WERI-Rb-1 (cell line): ENCODE data around the gene NES.

Source experiments
- DNase-seq: peaks from one replicate; pipeline ENCODE4 v3.0.0-alpha.2; 2020
- H3K27ac ChIP-seq: fragments of 250-450 bp; sonication (Bioruptor Pico); 2 replicates; pipeline ENCODE4 v1.5.1; 2020; ENCODE audit warnings: mild to moderate bottlenecking, moderate library complexity
- H3K27me3 ChIP-seq: fragments of 250-450 bp; sonication (Bioruptor Pico); 2 replicates; pipeline ENCODE4 v1.5.1; 2021; ENCODE audit warnings: mild to moderate bottlenecking, low read depth, moderate library complexity; ENCODE audit not compliant: insufficient read depth, severe bottlenecking
- H3K36me3 ChIP-seq: fragments of 250-450 bp; sonication (Bioruptor Pico); 2 replicates; pipeline ENCODE4 v1.5.1; 2020; ENCODE audit warnings: mild to moderate bottlenecking, moderate library complexity
- H3K4me3 ChIP-seq: 2 replicates; pipeline ENCODE4 v1.5.1; 2011; ENCODE audit warnings: low read depth, mild to moderate bottlenecking, control low read depth, low read length
- H3K9me3 ChIP-seq: fragments of 250-450 bp; sonication (Bioruptor Pico); 2 replicates; pipeline ENCODE4 v1.5.1; 2021; ENCODE audit warnings: mild to moderate bottlenecking, moderate library complexity; ENCODE audit not compliant: severe bottlenecking
- TF ChIP-seq, protein P1 (sequence below): IDR thresholded peaks from 2 replicates; pipeline ENCODE4 v1.5.1; 2011; ENCODE audit warnings: low read depth, mild to moderate bottlenecking, control low read depth, inconsistent platforms, low read length

The NES gene

DNA sequence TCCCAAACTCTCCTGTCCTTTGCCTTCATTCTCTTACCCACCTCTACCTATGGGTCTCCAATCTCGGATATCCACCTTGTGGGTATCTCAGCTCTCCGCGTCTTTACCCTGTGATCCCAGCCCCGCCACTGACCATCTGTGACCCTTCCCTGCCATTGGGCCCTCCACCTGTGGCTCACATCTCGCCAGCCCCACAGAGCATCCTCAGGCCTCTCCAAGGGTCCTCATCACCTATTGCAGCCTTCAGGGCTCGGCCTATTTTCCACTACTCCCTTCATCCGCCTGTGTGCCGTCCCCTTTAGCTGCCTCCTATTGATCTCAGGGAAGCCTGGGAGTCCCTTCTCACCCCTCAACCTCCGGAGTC is 24.2 kb downstream of the NES start:
- H3K27ac ChIP-seq: no peak overlapping the region
- H3K36me3 ChIP-seq: no peaks in the 10 kb centered on the region
- H3K9me3 ChIP-seq: no peaks in the 10 kb centered on the region
- H3K4me3 ChIP-seq: no peak overlapping the region
- DNase-seq: no peak
- TF ChIP-seq, protein P1, sequence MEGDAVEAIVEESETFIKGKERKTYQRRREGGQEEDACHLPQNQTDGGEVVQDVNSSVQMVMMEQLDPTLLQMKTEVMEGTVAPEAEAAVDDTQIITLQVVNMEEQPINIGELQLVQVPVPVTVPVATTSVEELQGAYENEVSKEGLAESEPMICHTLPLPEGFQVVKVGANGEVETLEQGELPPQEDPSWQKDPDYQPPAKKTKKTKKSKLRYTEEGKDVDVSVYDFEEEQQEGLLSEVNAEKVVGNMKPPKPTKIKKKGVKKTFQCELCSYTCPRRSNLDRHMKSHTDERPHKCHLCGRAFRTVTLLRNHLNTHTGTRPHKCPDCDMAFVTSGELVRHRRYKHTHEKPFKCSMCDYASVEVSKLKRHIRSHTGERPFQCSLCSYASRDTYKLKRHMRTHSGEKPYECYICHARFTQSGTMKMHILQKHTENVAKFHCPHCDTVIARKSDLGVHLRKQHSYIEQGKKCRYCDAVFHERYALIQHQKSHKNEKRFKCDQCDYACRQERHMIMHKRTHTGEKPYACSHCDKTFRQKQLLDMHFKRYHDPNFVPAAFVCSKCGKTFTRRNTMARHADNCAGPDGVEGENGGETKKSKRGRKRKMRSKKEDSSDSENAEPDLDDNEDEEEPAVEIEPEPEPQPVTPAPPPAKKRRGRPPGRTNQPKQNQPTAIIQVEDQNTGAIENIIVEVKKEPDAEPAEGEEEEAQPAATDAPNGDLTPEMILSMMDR: no peak
- H3K27me3 ChIP-seq: no peaks in the 10 kb centered on the region

DNA sequence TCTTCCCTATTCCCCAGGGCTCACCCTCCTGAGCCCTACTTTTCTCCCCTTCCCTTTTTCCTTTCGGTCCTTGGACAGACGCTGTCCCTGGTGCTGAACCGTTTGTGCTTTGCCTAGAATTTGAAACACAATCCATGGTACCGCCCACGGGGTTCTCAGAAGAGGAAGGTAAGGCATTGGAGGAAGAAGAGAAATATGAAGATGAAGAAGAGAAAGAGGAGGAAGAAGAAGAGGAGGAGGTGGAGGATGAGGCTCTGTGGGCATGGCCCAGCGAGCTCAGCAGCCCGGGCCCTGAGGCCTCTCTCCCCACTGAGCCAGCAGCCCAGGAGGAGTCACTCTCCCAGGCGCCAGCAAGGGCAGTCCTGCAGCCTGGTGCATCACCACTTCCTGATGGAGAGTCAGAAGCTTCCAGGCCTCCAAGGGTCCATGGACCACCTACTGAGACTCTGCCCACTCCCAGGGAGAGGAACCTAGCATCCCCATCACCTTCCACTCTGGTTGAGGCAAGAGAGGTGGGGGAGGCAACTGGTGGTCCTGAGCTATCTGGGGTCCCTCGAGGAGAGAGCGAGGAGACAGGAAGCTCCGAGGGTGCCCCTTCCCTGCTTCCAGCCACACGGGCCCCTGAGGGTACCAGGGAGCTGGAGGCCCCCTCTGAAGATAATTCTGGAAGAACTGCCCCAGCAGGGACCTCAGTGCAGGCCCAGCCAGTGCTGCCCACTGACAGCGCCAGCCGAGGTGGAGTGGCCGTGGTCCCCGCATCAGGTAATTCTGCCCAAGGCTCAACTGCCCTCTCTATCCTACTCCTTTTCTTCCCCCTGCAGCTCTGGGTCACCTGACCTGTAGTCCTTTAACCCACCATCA is 24.8 kb downstream of the NES start:
- H3K9me3 ChIP-seq: no peaks in the 10 kb centered on the region
- no peak overlapping the region for H3K27ac ChIP-seq
- H3K27me3 ChIP-seq: no peaks in the 10 kb centered on the region
- H3K36me3 ChIP-seq: no peaks in the 10 kb centered on the region
- H3K4me3 ChIP-seq: no peak overlapping the region
- TF ChIP-seq, protein P1: no peak
- no peak for DNase-seq

DNA sequence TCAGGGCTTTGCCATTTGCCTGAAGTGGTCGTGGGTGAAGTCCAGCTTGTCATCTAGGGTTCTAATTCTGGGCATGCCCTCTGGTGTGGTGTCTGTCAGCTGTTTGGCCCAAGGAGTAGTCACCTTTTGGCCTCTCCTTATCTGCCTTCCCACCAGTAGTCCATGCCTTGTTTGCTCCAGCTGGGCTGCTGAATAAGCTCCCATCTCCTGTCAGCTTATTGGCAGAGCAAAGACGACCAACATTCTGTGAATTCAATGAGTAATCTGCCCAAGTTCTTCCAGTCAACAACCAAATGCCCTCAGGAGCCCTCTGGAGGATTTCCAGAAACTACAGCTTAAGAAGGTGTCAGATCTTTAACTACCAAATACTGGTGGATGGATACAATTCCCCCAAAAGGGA is 28.3 kb downstream of the NES start:
- TF ChIP-seq, protein P1: no peak
- Histone ChIP-seq H3K27ac (peak overlapping the region; percentile 51), H3K36me3 (no peaks in the 10 kb centered on the region), H3K4me3 (no peak overlapping the region), H3K27me3 (no peaks in the 10 kb centered on the region), H3K9me3 (no peaks in the 10 kb centered on the region)
- DNase-seq: peak; percentile 81

DNA sequence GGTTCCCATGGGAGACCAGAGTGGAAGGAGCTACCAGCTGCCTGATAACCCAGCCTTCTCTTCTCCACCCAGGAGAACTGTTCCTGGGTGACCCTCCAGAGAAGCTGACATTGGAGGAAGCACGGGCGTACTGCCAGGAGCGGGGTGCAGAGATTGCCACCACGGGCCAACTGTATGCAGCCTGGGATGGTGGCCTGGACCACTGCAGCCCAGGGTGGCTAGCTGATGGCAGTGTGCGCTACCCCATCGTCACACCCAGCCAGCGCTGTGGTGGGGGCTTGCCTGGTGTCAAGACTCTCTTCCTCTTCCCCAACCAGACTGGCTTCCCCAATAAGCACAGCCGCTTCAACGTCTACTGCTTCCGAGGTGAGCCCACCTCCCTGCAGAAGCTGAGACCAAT is 28.7 kb downstream of the NES start:
- DNase-seq: no peak
- peak overlapping the region; percentile 51 for H3K27ac ChIP-seq
- TF ChIP-seq, protein P1: no peak
- no peak overlapping the region for H3K4me3 ChIP-seq
- H3K9me3 ChIP-seq: no peaks in the 10 kb centered on the region
- no peaks in the 10 kb centered on the region for H3K27me3 ChIP-seq
- H3K36me3 ChIP-seq: no peaks in the 10 kb centered on the region

DNA sequence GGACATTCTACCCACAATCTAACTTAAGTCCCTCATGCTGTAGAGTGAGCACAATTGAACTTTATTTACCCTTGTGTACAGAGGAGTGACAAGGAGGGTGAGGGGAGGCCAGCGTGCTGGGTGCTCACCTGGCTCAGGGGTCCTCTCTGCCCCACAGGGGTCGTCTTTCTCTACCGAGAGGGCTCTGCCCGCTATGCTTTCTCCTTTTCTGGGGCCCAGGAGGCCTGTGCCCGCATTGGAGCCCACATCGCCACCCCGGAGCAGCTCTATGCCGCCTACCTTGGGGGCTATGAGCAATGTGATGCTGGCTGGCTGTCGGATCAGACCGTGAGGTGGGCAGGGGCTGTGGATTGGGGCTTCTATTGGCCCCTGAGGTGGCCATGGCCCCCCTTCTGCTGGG is 29.9 kb downstream of the NES start:
- peaks cover 2% of the 10 kb centered on the region for H3K27me3 ChIP-seq
- DNase-seq: no peak

More for the DNA sequence above, 29.9 kb downstream of the NES start:
- H3K27ac ChIP-seq: no peak overlapping the region
- no peaks in the 10 kb centered on the region for H3K36me3 ChIP-seq
- TF ChIP-seq, protein P1: no peak
- no peaks in the 10 kb centered on the region for H3K9me3 ChIP-seq
- no peak overlapping the region for H3K4me3 ChIP-seq
